ENCODE measurements around the gene ZNF324. TPM values are rescaled to one million over a fixed set of nuclear protein-coding genes. Genes with fewer than 3 reads are reported as not detected.

ZNF324 gene
- total and polyA plus RNA-seq, 2 of the 13 experiments (the other 11 are each of a cell fraction or from before 2014, with no cell fraction given), result 1.1 to 4.7 TPM

- TF ChIP-seq ZNF724P (CRISPR knock-in tag; IDR thresholded peaks at IDR 0.05; ENCODE audit: borderline replicate concordance) (peak; percentile 90; the same call in 1 of the 2 replicates), RFX3 (CRISPR knock-in tag; IDR thresholded peaks at IDR 0.05) (peak; percentile 21; the same call in 1 of the 2 replicates), GATAD2A (CRISPR knock-in tag; IDR thresholded peaks at IDR 0.05) (peak; percentile 87; the same call in 1 of the 2 replicates), ZBTB2 (CRISPR knock-in tag; IDR thresholded peaks at IDR 0.05; ENCODE audit: low read depth) (peak; percentile 93), PITX1 (CRISPR knock-in tag; IDR thresholded peaks at IDR 0.05) (peak; percentile 68; the same call in 1 of the 2 replicates), KAT7 (CRISPR knock-in tag; IDR thresholded peaks at IDR 0.05; ENCODE audit: borderline replicate concordance) (peak; percentile 69; the same call in 1 of the 2 replicates), ZSCAN12 (CRISPR knock-in tag; IDR thresholded peaks at IDR 0.05) (no peak), RCOR2 (CRISPR knock-in tag; IDR thresholded peaks at IDR 0.05) (no peak), ZNF354B (CRISPR knock-in tag; IDR thresholded peaks at IDR 0.05) (0 out of 2 replicates have a peak, but pooled peaks have one; percentile 22), ZNF614 (CRISPR knock-in tag; IDR thresholded peaks at IDR 0.05; ENCODE audit: borderline replicate concordance) (peak; percentile 60; the same call in 1 of the 2 replicates), ZNF17 (CRISPR knock-in tag; IDR thresholded peaks at IDR 0.05) (no peak), ZBTB4 (CRISPR knock-in tag; IDR thresholded peaks at IDR 0.05; ENCODE audit: borderline replicate concordance) (no peak), ZNF740 (CRISPR knock-in tag; IDR thresholded peaks at IDR 0.05) (no peak), HHEX (CRISPR knock-in tag; IDR thresholded peaks at IDR 0.05) (peak; percentile 50; the same call in 1 of the 2 replicates), SRSF1 (optimal IDR thresholded peaks at IDR 0.05; ENCODE audit: low read depth, low read length) (no peak), MXD1 (CRISPR knock-in tag; IDR thresholded peaks at IDR 0.05) (peak; percentile 59; the same call in 1 of the 2 replicates), SP4 (CRISPR knock-in tag; IDR thresholded peaks at IDR 0.05) (peak; percentile 97), CCDC6 (CRISPR knock-in tag; IDR thresholded peaks at IDR 0.05) (peak; percentile 96), XRCC5 (optimal IDR thresholded peaks at IDR 0.05; ENCODE audit: low read length) (peak; percentile 94), BCL6 (CRISPR knock-in tag; IDR thresholded peaks at IDR 0.05) (peak; percentile 68), MLXIP (CRISPR knock-in tag; IDR thresholded peaks at IDR 0.05; ENCODE audit: borderline replicate concordance) (no peak)
Measured at GRCh38 chr19:58499021-58499927, 32.4 kb downstream of the ZNF324 start (continued).
